Hepatocyte (in vitro differentiated cells): ENCODE measurements around the gene CLCN7. TPM values are rescaled to one million over a fixed set of nuclear protein-coding genes. Genes with fewer than 3 reads are reported as not detected.

Experiments used
- DNase-seq: peaks from one replicate; pipeline ENCODE4 v3.0.0-alpha.2; 2016; ENCODE audit warnings: low spot score
- H2AFZ ChIP-seq: fragments of 200-600 bp; sonication (generic); 2 replicates; pipeline ENCODE4 v1.6.0; 2016; ENCODE audit warnings: antibody characterized with exemption, mild to moderate bottlenecking
- H3K27ac ChIP-seq: fragments of 200-600 bp; sonication (generic); 2 replicates; pipeline ENCODE4 v1.5.1; 2016; ENCODE audit warnings: mild to moderate bottlenecking
- H3K27me3 ChIP-seq: fragments of 200-600 bp; sonication (generic); 2 replicates; pipeline ENCODE4 v1.6.1; 2016
- H3K36me3 ChIP-seq: fragments of 200-600 bp; sonication (generic); replicated peaks from 2 replicates; pipeline ENCODE4 v1.5.1; 2016; ENCODE audit warnings: low read depth; ENCODE audit not compliant: insufficient read depth
- H3K4me1 ChIP-seq: fragments of 200-600 bp; sonication (generic); 2 replicates; pipeline ENCODE4 v1.5.1; 2016; ENCODE audit warnings: mild to moderate bottlenecking, moderate library complexity; ENCODE audit not compliant: insufficient read depth
- H3K4me2 ChIP-seq: fragments of 200-600 bp; sonication (generic); 2 replicates; pipeline ENCODE4 v1.6.0; 2016
- H3K4me3 ChIP-seq: fragments of 200-600 bp; sonication (generic); 2 replicates; pipeline ENCODE4 v1.5.1; 2016; ENCODE audit warnings: mild to moderate bottlenecking
- H3K79me2 ChIP-seq: fragments of 200-600 bp; sonication (generic); 2 replicates; pipeline ENCODE4 v1.6.0; 2017; ENCODE audit warnings: mild to moderate bottlenecking
- H3K9me2 ChIP-seq: fragments of 200-600 bp; sonication (generic); replicated peaks from 2 replicates; pipeline ENCODE4 v1.6.0; 2017; ENCODE audit warnings: mild to moderate bottlenecking; ENCODE audit not compliant: insufficient read depth
- H3K9me3 ChIP-seq: fragments of 200-600 bp; sonication (generic); 2 replicates; pipeline ENCODE4 v1.5.1; 2016; ENCODE audit warnings: low read depth, mild to moderate bottlenecking
- H4K20me1 ChIP-seq: fragments of 200-600 bp; sonication (generic); 2 replicates; pipeline ENCODE4 v1.6.0; 2016; ENCODE audit warnings: mild to moderate bottlenecking; ENCODE audit not compliant: insufficient read depth, poor library complexity, severe bottlenecking
- CTCF ChIP-seq: fragments of 200-600 bp; sonication (generic); IDR thresholded peaks from 2 replicates; pipeline ENCODE4 v1.5.1; 2016; ENCODE audit warnings: antibody characterized with exemption, mild to moderate bottlenecking; ENCODE audit not compliant: poor library complexity
- EZH2 ChIP-seq: fragments of 200-600 bp; sonication (generic); IDR thresholded peaks from 2 replicates; pipeline ENCODE4 v1.6.1; 2016; ENCODE audit warnings: antibody characterized with exemption, mild to moderate bottlenecking, borderline replicate concordance
- EZH2phosphoT487 ChIP-seq: fragments of 200-600 bp; sonication (generic); IDR thresholded peaks from one replicate; pipeline ENCODE4 v1.6.1; 2018; ENCODE audit warnings: antibody characterized with exemption, mild to moderate bottlenecking, low read depth, moderate library complexity; ENCODE audit not compliant: unreplicated experiment, severe bottlenecking
- WGBS: methylation state at CpG from one replicate; pipeline ENCODE4 v1.1.6; 2016; ENCODE audit warnings: low lambda C conversion rate; ENCODE audit errors: missing lambda C conversion rate; 5-methylcytosine and 5-hydroxymethylcytosine counted together
- polyA plus RNA-seq: library from polyadenylated mRNA; unstranded; fragments of >200 nt; fragmentation: Nextera tagmentation; extraction: Ambion mirVana; gene quantifications from 2 replicates; pipeline ENCODE4 v1.2.1, GENCODE V29; 2016
- total RNA-seq: library from RNA; depleted of rRNA; stranded (reverse); fragments of >200 nt; gene quantifications from 2 replicates; pipeline ENCODE4 v1.2.3, GENCODE V29; 2014

Gene CLCN7
- total and polyA plus RNA-seq, 2 experiments from 2014 or later: 56.3 to 107 TPM

GRCh38 chr16:1395444-1396031, 79.3 kb downstream of the CLCN7 start:
- WGBS: 87% methylated on average over 21 of the region's 22 CpGs
- DNase-seq: no peak
- H2AFZ ChIP-seq: no peak overlapping the region
- H3K27me3 ChIP-seq: no peaks in the 10 kb centered on the region
- H3K4me3 ChIP-seq: no peak overlapping the region
- no peaks in the 10 kb centered on the region for H3K36me3 ChIP-seq
- no peaks in the 10 kb centered on the region for H3K9me3 ChIP-seq
- no peaks in the 10 kb centered on the region for H3K79me2 ChIP-seq
- no peaks in the 10 kb centered on the region for H3K9me2 ChIP-seq
- no peak overlapping the region for H3K4me2 ChIP-seq
- H4K20me1 ChIP-seq: no peaks in the 10 kb centered on the region
- H3K27ac ChIP-seq: no peak overlapping the region
- TF ChIP-seq CTCF: no peak
- TF ChIP-seq EZH2phosphoT487: no peak
- no peak for TF ChIP-seq EZH2
- no peaks in the 10 kb centered on the region for H3K4me1 ChIP-seq

Other genes with a start within 250 kb of the CLCN7 start
- 0.67 and 1.3 TPM in 2 replicates for gene TPSG1, start 249.8 kb downstream of the CLCN7 start, total RNA-seq
- 2.0 and 2.3 TPM in 2 replicates for gene TPSG1, start 249.8 kb downstream of the CLCN7 start, polyA plus RNA-seq
- gene TPSB2, start 244.8 kb downstream of the CLCN7 start, total RNA-seq: not detected in 2 replicates
- gene TPSB2, start 244.8 kb downstream of the CLCN7 start, polyA plus RNA-seq: not detected in 2 replicates
- gene TPSAB1, start 234.3 kb downstream of the CLCN7 start, total RNA-seq: not detected in 2 replicates
- gene TPSAB1, start 234.3 kb downstream of the CLCN7 start, polyA plus RNA-seq: not detected in 2 replicates
- not detected in 2 replicates for gene TPSD1, start 219.0 kb downstream of the CLCN7 start, total RNA-seq
- not detected in 2 replicates for gene TPSD1, start 219.0 kb downstream of the CLCN7 start, polyA plus RNA-seq
- gene UBE2I, start 165.4 kb downstream of the CLCN7 start, total RNA-seq: 76.0 and 78.8 TPM in 2 replicates
- 150 and 183 TPM in 2 replicates for gene UBE2I, start 165.4 kb downstream of the CLCN7 start, polyA plus RNA-seq
- 1.8 and 3.0 TPM in 2 replicates for gene BAIAP3, start 141.4 kb downstream of the CLCN7 start, total RNA-seq
- gene BAIAP3, start 141.4 kb downstream of the CLCN7 start, polyA plus RNA-seq: 2.4 and 5.5 TPM in 2 replicates
- gene TSR3, start 123.2 kb downstream of the CLCN7 start, total RNA-seq: 65.5 and 73.0 TPM in 2 replicates
- 137 and 138 TPM in 2 replicates for gene TSR3, start 123.2 kb downstream of the CLCN7 start, polyA plus RNA-seq
- 70.1 and 76.6 TPM in 2 replicates for gene GNPTG, start 123.1 kb downstream of the CLCN7 start, total RNA-seq
- gene GNPTG, start 123.1 kb downstream of the CLCN7 start, polyA plus RNA-seq: 133 and 161 TPM in 2 replicates
- gene UNKL, start 60.3 kb downstream of the CLCN7 start, total RNA-seq: 5.5 and 10.3 TPM in 2 replicates
- gene UNKL, start 60.3 kb downstream of the CLCN7 start, polyA plus RNA-seq: 8.5 and 9.6 TPM in 2 replicates
- 16.0 and 17.3 TPM in 2 replicates for gene UQCC4, start 54.3 kb downstream of the CLCN7 start, total RNA-seq
- gene UQCC4, start 54.3 kb downstream of the CLCN7 start, polyA plus RNA-seq: 24.0 and 36.6 TPM in 2 replicates
- 2.0 and 2.5 TPM in 2 replicates for gene PERCC1, start 44.0 kb downstream of the CLCN7 start, total RNA-seq
- gene PERCC1, start 44.0 kb downstream of the CLCN7 start, polyA plus RNA-seq: not detected in 2 replicates
- gene CCDC154, start 30.5 kb downstream of the CLCN7 start, total RNA-seq: 0.33 and 0.64 TPM in 2 replicates
- 1.6 and 4.6 TPM in 2 replicates for gene CCDC154, start 30.5 kb downstream of the CLCN7 start, polyA plus RNA-seq
- not detected in 2 replicates for gene PTX4, start 13.9 kb upstream of the CLCN7 start, total RNA-seq
- not detected in 2 replicates for gene PTX4, start 13.9 kb upstream of the CLCN7 start, polyA plus RNA-seq
- gene TELO2, start 18.3 kb upstream of the CLCN7 start, total RNA-seq: 12.0 and 22.8 TPM in 2 replicates
- gene TELO2, start 18.3 kb upstream of the CLCN7 start, polyA plus RNA-seq: 50.9 and 60.3 TPM in 2 replicates
- 4.7 and 5.4 TPM in 2 replicates for gene TMEM204, start 58.6 kb upstream of the CLCN7 start, total RNA-seq
- gene TMEM204, start 58.6 kb upstream of the CLCN7 start, polyA plus RNA-seq: 2.7 and 4.3 TPM in 2 replicates
- gene IFT140, start 137.0 kb upstream of the CLCN7 start, total RNA-seq: 18.8 and 21.5 TPM in 2 replicates
- gene IFT140, start 137.0 kb upstream of the CLCN7 start, polyA plus RNA-seq: 18.5 and 22.9 TPM in 2 replicates
- gene CRAMP1, start 137.3 kb upstream of the CLCN7 start, total RNA-seq: 7.0 and 8.2 TPM in 2 replicates
- 6.7 and 9.9 TPM in 2 replicates for gene CRAMP1, start 137.3 kb upstream of the CLCN7 start, polyA plus RNA-seq
- gene JPT2, start 203.3 kb upstream of the CLCN7 start, total RNA-seq: 52.0 and 56.1 TPM in 2 replicates
- gene JPT2, start 203.3 kb upstream of the CLCN7 start, polyA plus RNA-seq: 7.8 and 9.2 TPM in 2 replicates
- 25.4 and 42.3 TPM in 2 replicates for gene MAPK8IP3, start 231.2 kb upstream of the CLCN7 start, total RNA-seq
- gene MAPK8IP3, start 231.2 kb upstream of the CLCN7 start, polyA plus RNA-seq: 44.9 and 71.9 TPM in 2 replicates